ENCODE results near the gene SPATC1L. TPM values are rescaled to one million over a fixed set of nuclear protein-coding genes. Genes with fewer than 3 reads are reported as not detected.

SPATC1L gene
- total RNA-seq, 1 experiment from 2014 or later, result 36.0 TPM

DNA sequence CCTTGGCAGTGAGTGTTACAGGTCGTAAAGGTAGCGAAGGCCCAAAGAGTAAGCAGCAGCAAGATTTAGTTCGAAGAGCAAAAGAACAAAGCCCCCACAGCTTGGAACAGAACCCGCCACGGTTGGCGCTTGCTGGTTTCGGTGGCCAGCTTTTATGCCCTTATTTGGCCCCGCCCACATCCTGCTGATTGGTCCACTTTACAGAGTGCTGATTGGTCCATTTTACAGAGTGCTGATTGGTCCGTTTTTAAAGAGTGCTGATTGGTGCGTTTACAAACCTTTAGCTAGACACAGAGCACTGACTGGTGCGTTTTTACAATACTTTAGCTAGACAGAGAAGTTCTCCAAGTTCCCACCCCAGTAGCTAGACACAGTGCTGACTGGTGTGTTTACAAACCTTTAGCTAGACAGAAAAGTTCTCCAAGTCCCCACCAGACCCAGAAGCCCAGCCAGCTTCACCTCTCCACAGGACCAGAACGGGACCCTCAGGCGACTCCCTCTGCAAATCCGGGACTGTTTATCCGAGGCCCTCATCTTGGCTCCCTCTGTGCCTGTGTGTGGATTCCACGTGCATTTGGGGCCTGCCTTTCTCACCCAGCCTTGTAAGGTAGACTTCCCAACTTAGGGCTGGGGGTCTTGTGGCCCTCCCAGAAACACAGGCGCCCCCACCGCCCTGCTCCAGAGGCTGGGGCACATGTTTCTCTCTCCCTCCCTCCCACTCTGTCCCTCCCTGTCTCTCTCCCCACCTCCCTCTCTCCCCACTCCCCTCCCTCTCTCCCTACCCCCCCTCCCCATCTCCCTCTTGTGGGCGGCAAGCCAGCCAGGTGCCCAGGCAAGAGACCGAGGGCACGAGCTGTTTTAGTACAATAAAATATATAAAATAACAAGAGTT, 41.4 kb downstream of the SPATC1L start:
- WGBS (ENCODE audit: extremely low coverage, insufficient read length, low lambda C conversion rate), result no CpG with 5 or more reads among the region's 21 CpGs
- Histone ChIP-seq H2AFZ (ENCODE audit: low read length) (no peak overlapping the region), H3K79me2 (ENCODE audit: insufficient read depth, low read length) (no peaks in the 10 kb centered on the region)

More for the DNA sequence above, 41.4 kb downstream of the SPATC1L start:
- no peaks in the 10 kb centered on the region for H3K9me3 ChIP-seq (ENCODE audit: control insufficient read depth, low read depth, low read length)
- TF ChIP-seq, protein P1, sequence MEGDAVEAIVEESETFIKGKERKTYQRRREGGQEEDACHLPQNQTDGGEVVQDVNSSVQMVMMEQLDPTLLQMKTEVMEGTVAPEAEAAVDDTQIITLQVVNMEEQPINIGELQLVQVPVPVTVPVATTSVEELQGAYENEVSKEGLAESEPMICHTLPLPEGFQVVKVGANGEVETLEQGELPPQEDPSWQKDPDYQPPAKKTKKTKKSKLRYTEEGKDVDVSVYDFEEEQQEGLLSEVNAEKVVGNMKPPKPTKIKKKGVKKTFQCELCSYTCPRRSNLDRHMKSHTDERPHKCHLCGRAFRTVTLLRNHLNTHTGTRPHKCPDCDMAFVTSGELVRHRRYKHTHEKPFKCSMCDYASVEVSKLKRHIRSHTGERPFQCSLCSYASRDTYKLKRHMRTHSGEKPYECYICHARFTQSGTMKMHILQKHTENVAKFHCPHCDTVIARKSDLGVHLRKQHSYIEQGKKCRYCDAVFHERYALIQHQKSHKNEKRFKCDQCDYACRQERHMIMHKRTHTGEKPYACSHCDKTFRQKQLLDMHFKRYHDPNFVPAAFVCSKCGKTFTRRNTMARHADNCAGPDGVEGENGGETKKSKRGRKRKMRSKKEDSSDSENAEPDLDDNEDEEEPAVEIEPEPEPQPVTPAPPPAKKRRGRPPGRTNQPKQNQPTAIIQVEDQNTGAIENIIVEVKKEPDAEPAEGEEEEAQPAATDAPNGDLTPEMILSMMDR (conservative IDR thresholded peaks at IDR 0.05), result no peak
- H3K27me3 ChIP-seq (ENCODE audit: insufficient read depth, low read length), result no peaks in the 10 kb centered on the region; the same call in 1 of the 2 replicates
- peak overlapping the region; percentile 41 for H3K4me2 ChIP-seq (ENCODE audit: insufficient read depth, insufficient read length, low read length)
- peak overlapping the region; percentile 45 for H3K18ac ChIP-seq (ENCODE audit: insufficient read length, low read depth, low read length)
- H2BK5ac ChIP-seq (ENCODE audit: insufficient read length, low read length), result no peak overlapping the region
- no peaks in the 10 kb centered on the region for H3K23me2 ChIP-seq (ENCODE audit: insufficient read length, low read depth, low read length, poor library complexity, severe bottlenecking)
- H3K9ac ChIP-seq (ENCODE audit: extremely low read depth, insufficient read length, low read length), result no peak overlapping the region
- peak overlapping the region; percentile 11 for H2BK12ac ChIP-seq (ENCODE audit: insufficient read length, low read depth, low read length)
- H4K20me1 ChIP-seq (ENCODE audit: control insufficient read depth, insufficient read depth, insufficient read length), result no peaks in the 10 kb centered on the region
- H3K4me1 ChIP-seq (ENCODE audit: insufficient read depth, low read length), result no peaks in the 10 kb centered on the region
- H3K14ac ChIP-seq (ENCODE audit: insufficient read depth, low read length), result peak overlapping the region; percentile 6
- Mint-ChIP-seq H3K27me3 (ENCODE audit: low read depth) (peaks cover 37% of the 10 kb centered on the region), H3K27ac (peak overlapping the region in 2 of 3 experiments; percentile 69 to 81; a peak in 4 of 7 replicates), H3K4me1 (peaks cover 28 to 30% of the 10 kb centered on the region in 2 experiments), H3K9me3 (peaks cover 5 to 6% of the 10 kb centered on the region in 2 experiments; a peak in 2 of 5 replicates), H3K4me3 (peak overlapping the region in 1 of 2 experiments; percentile 65; a peak in 2 of 5 replicates), H3K36me3 (ENCODE audit: insufficient read depth in 1 of 3, low read depth in 3 of 3) (peaks cover 7 to 10% (median 8%) of the 10 kb centered on the region in 3 experiments; a peak in 5 of 7 replicates)
- H2BK20ac ChIP-seq (ENCODE audit: low read depth, low read length, poor library complexity, severe bottlenecking), result no peak overlapping the region
- H3K27ac ChIP-seq (ENCODE audit: insufficient read length, low read depth, low read length), result no peak overlapping the region
- H3T11ph ChIP-seq (ENCODE audit: low read length), result no peak overlapping the region
- H3K23ac ChIP-seq (ENCODE audit: insufficient read length, low read depth, low read length), result no peak overlapping the region
- no peak overlapping the region for H4K5ac ChIP-seq (ENCODE audit: insufficient read length, low read depth, low read length)
- H4K91ac ChIP-seq (ENCODE audit: insufficient read length, low read depth, low read length), result no peak overlapping the region
- no peak overlapping the region for H2BK120ac ChIP-seq (ENCODE audit: low read depth, low read length, poor library complexity, severe bottlenecking)
- no peak overlapping the region for H4K8ac ChIP-seq (replicated peaks; ENCODE audit: insufficient read length, low read depth, low read length)
- no peaks in the 10 kb centered on the region for H3K79me1 ChIP-seq (ENCODE audit: insufficient read depth, low read depth, low read length, poor library complexity, severe bottlenecking)
- no peak overlapping the region for H2BK15ac ChIP-seq (ENCODE audit: low read depth, low read length)
- H3K56ac ChIP-seq (ENCODE audit: insufficient read length, low read depth, low read length), result no peak overlapping the region
- no peak overlapping the region for H3K4ac ChIP-seq (ENCODE audit: low read depth, low read length)
- DNase-seq, result no peak
- no peak overlapping the region for H2AK5ac ChIP-seq (ENCODE audit: insufficient read length, low read length)

Measured in H9 (cell line).